HepG2 (cell line): Measurements from ENCODE around the gene WNT3. TPM values are rescaled to one million over a fixed set of nuclear protein-coding genes. Genes with fewer than 3 reads are reported as not detected.
A peak's percentile ranks its signal among the peaks of the same experiment; 100 is the strongest.

Source experiments
- ATAC-seq: fragments of 200-7000 bp; cut with Tn5 transposase; 3 replicates; pipeline ENCODE4 v1.9.1; 2020; ENCODE audit warnings: mild to moderate bottlenecking, moderate library complexity
- BruUV-seq: library from RNA; stranded (reverse); fragments of 400-500 nt; replicated peaks from 2 replicates; lab custom pipeline; 2021; lab: Mats Ljungman, UMichigan
- CTCF ChIA-PET: fragments of 300-600 bp; formaldehyde crosslinking; extraction: SDS; loops from one replicate; lab custom pipeline; 2021; ENCODE audit warnings: low total read pairs, inconsistent platforms, low intra/inter-chr PET ratio; lab: Yijun Ruan, JAX
- POLR2A ChIA-PET: fragments of 350-600 bp; sonication (Branson Sonifier 250); formaldehyde crosslinking; loops from one replicate; lab custom pipeline; 2020; ENCODE audit warnings: antibody characterized with exemption, inconsistent platforms; lab: Yijun Ruan, JAX
- DNase-seq: peaks from one replicate; pipeline ENCODE4 v3.0.0-alpha.2; 2015; ENCODE audit warnings: low spot score
- FAIRE-seq: peaks from 3 replicates; lab custom pipeline; 2011; peaks lifted over from hg19 to GRCh38; lab: Jason Lieb, UNC
- H2AFZ ChIP-seq: one replicate; pipeline ENCODE4 v1.6.1; 2011; ENCODE audit warnings: low read length, inconsistent platforms
- H3K27ac ChIP-seq: fragments of 300-600 bp; 3 replicates; pipeline ENCODE4 v1.8.0; 2011; ENCODE audit warnings: mixed run types, mild to moderate bottlenecking, mixed read lengths, low read length, inconsistent platforms; ENCODE audit not compliant: insufficient read depth; ENCODE audit errors: extremely low read length
- H3K27me3 ChIP-seq, 2 experiments: fragments of 200-600 bp in 1 of 2; 2 replicates in 1 of 2; 3 replicates in 1 of 2; pipeline versions ENCODE4 v1.6.0 to v1.8.0; 2011; ENCODE audit warnings: low read length in 2 of 2, mild to moderate bottlenecking in 2 of 2, moderate library complexity in 2 of 2, inconsistent platforms in 1 of 2; ENCODE audit not compliant: insufficient read depth in 2 of 2, control insufficient read depth in 1 of 2
- H3K36me3 ChIP-seq, 2 experiments: fragments of 200-600 bp in 1 of 2; replicated peaks in 1 of 2; 2 replicates in 1 of 2; 3 replicates in 1 of 2; pipeline versions ENCODE4 v1.5.1 to v1.8.0; 2011; ENCODE audit warnings: low read length in 2 of 2, inconsistent platforms in 1 of 2; ENCODE audit not compliant: insufficient read depth in 2 of 2, control insufficient read depth in 1 of 2
- H3K4me1 ChIP-seq: 2 replicates; pipeline ENCODE4 v1.5.1; 2012; ENCODE audit warnings: low read length, inconsistent platforms; ENCODE audit not compliant: insufficient read depth
- H3K4me2 ChIP-seq: 2 replicates; pipeline ENCODE4 v1.6.0; 2011; ENCODE audit warnings: low read depth, low read length, inconsistent platforms
- H3K4me3 ChIP-seq, 3 experiments: fragments of 200-600 bp in 1 of 3; sonication (generic), shearing (Covaris generic) in 1 of 3; replicated peaks in 1 of 3; 2 replicates each; pipeline ENCODE4 v1.5.1; 2011 to 2016; ENCODE audit warnings: low read length in 3 of 3, inconsistent platforms in 2 of 3, low read depth in 2 of 3, mild to moderate bottlenecking in 2 of 3, control low read depth in 1 of 3, mixed read lengths in 1 of 3; ENCODE audit not compliant: insufficient read depth in 1 of 3
- H3K79me2 ChIP-seq: one replicate; pipeline ENCODE4 v1.6.1; 2011; ENCODE audit warnings: low read length, inconsistent platforms; ENCODE audit not compliant: insufficient read depth
- H3K9ac ChIP-seq: 2 replicates; pipeline ENCODE4 v1.6.0; 2011; ENCODE audit warnings: mild to moderate bottlenecking, low read depth, low read length, inconsistent platforms; ENCODE audit not compliant: insufficient read depth
- H3K9me3 ChIP-seq: 2 replicates; pipeline ENCODE4 v1.5.1; 2012; ENCODE audit warnings: mild to moderate bottlenecking, low read length
- H4K20me1 ChIP-seq: 2 replicates; pipeline ENCODE4 v1.6.0; 2011; ENCODE audit warnings: inconsistent platforms, mild to moderate bottlenecking, low read length, moderate library complexity; ENCODE audit not compliant: insufficient read depth
- DPF2 ChIP-seq: sonication (generic); formaldehyde crosslinking; IDR thresholded peaks from 2 replicates; pipeline ENCODE4 v1.4.0; 2020; ENCODE audit warnings: mild to moderate bottlenecking, low read depth, missing genetic modification reagents, borderline replicate concordance
- GZF1 ChIP-seq: sonication (generic); formaldehyde crosslinking; IDR thresholded peaks from 2 replicates; pipeline ENCODE4 v1.5.1; 2020; ENCODE audit warnings: mild to moderate bottlenecking, missing genetic modification reagents
- LCORL ChIP-seq, 2 experiments: fragments of 450-650 bp in 1 of 2; sonication (generic) in 1 of 2; formaldehyde crosslinking in 1 of 2; IDR thresholded peaks; 2 replicates each; pipeline versions ENCODE4 v1.5.0 to v1.6.1; 2017 to 2020; ENCODE audit warnings: antibody characterized with exemption in 1 of 2, missing genetic modification reagents in 1 of 2
- REPIN1 ChIP-seq: sonication (generic); formaldehyde crosslinking; IDR thresholded peaks from 2 replicates; pipeline ENCODE4 v1.8.0; 2022; ENCODE audit warnings: missing genetic modification reagents, low read depth, mild to moderate bottlenecking, borderline replicate concordance
- SNAPC4 ChIP-seq: sonication (generic); formaldehyde crosslinking; IDR thresholded peaks from 2 replicates; pipeline ENCODE4 v1.4.0; 2020; ENCODE audit warnings: mild to moderate bottlenecking, missing genetic modification reagents
- ZBTB33 ChIP-seq: sonication (generic); formaldehyde crosslinking; IDR thresholded peaks from 2 replicates; pipeline ENCODE4 v1.4.0; 2020; ENCODE audit warnings: missing genetic modification reagents
- ZBTB8A ChIP-seq: sonication (generic); formaldehyde crosslinking; IDR thresholded peaks from 2 replicates; pipeline ENCODE4 v1.4.0; 2020; ENCODE audit warnings: mild to moderate bottlenecking, low read depth, missing genetic modification reagents, borderline replicate concordance
- ZFAT ChIP-seq: sonication (generic); formaldehyde crosslinking; conservative IDR thresholded peaks from 2 replicates; pipeline ENCODE4 v1.8.1; 2023; ENCODE audit warnings: missing genetic modification reagents, inconsistent platforms
- ZNF263 ChIP-seq: sonication (generic); formaldehyde crosslinking; IDR thresholded peaks from 2 replicates; pipeline ENCODE4 v1.4.0; 2020; ENCODE audit warnings: missing genetic modification reagents
- ZNF781 ChIP-seq: sonication (generic); formaldehyde crosslinking; IDR thresholded peaks from 2 replicates; pipeline ENCODE4 v1.5.1; 2020; ENCODE audit warnings: borderline replicate concordance, mild to moderate bottlenecking, missing genetic modification reagents; ENCODE audit errors: not compliant biosample characterization
- ZNF879 ChIP-seq: sonication (generic); formaldehyde crosslinking; IDR thresholded peaks from 2 replicates; pipeline ENCODE4 v1.8.1; 2023; ENCODE audit warnings: missing genetic modification reagents
- WGBS: methylation state at CpG from one replicate; pipeline ENCODE4 v1.1.6; 2017; ENCODE audit warnings: low lambda C conversion rate; 5-methylcytosine and 5-hydroxymethylcytosine counted together
- in situ Hi-C: cut with HindIII; loops from 2 replicates; pipeline ENCODE4 v1.10.0; 2017; ENCODE audit warnings: low pct_unique_long_range_greater_than_20kb; ENCODE audit not compliant: extremely low pct_ligation_motif_present
- intact Hi-C: fragments of 100-400 bp; cut with micrococcal nuclease; formaldehyde crosslinking; loops from one replicate; pipeline ENCODE4 v1.10.0; 2022; ENCODE audit not compliant: unreplicated experiment
- polyA plus RNA-seq, 8 experiments: library from polyadenylated mRNA; depleted of rRNA in 3 of 8; stranded (reverse) in 7 of 8; unstranded in 1 of 8; fragments of >200 nt; fragmentation: Illumina TruSeq in 4 of 8; extraction: Trizol in 4 of 8; gene quantifications; 2 replicates each; pipeline versions ENCODE4 v1.2.1 to v1.2.3, GENCODE V29; 2011 to 2016; ENCODE audit warnings: low read depth in 4 of 8, missing spikeins in 1 of 8, mixed read lengths in 1 of 8; ENCODE audit not compliant: insufficient read depth in 1 of 8
- total RNA-seq, 5 experiments: library from RNA; depleted of rRNA; stranded (reverse); fragments of >200 nt; fragmentation: Illumina TruSeq; extraction: Trizol; gene quantifications; 2 replicates each; pipeline ENCODE4 v1.2.3, GENCODE V29; 2016; ENCODE audit warnings: low read depth in 1 of 5

Gene WNT3
- total and polyA plus RNA-seq, 2 of the 13 experiments (the other 11 are each of a cell fraction or from before 2014, with no cell fraction given) = 8.5 to 10.3 TPM

- Histone ChIP-seq H3K79me2 (no peaks in the 10 kb centered on the region), H3K9ac (no peak overlapping the region), H4K20me1 (no peaks in the 10 kb centered on the region), H2AFZ (no peak overlapping the region), H3K4me3 (no peak overlapping the region), H3K9me3 (no peaks in the 10 kb centered on the region), H3K27me3 (no peaks in the 10 kb centered on the region), H3K27ac (no peak overlapping the region), H3K4me1 (no peaks in the 10 kb centered on the region)
- in situ Hi-C loops = no loop called here
- 96% methylated on average over 1 of the region's 1 CpG for WGBS
- ChIA-PET POLR2A (no interaction called here), CTCF (no interaction called here)
- DNase-seq (no peak), FAIRE-seq (no peak)
- TF ChIP-seq ZNF879 (CRISPR knock-in tag) (no peak), GZF1 (CRISPR knock-in tag) (no peak), ZNF263 (CRISPR knock-in tag) (no peak), ZFAT (no peak), DPF2 (CRISPR knock-in tag) (no peak), ZBTB8A (CRISPR knock-in tag) (no peak)
- TF ChIP-seq, all 625 proteins: peak for 0
- no TSS peak for BruUV-seq
- intact Hi-C loops = no loop called here
- Histone ChIP-seq H3K36me3 (no peaks in the 10 kb centered on the region), H3K4me2 (no peak overlapping the region)
- no peak for ATAC-seq
These were observed 74.1 kb downstream of the WNT3 start for GRCh38 chr17:46744441-46744840.

GRCh38 chr17:46742565-46743270 lies 75.8 kb downstream of the WNT3 start:
- in situ Hi-C loops = no loop called here
- Histone ChIP-seq H3K4me2 (no peak overlapping the region), H3K9ac (no peak overlapping the region), H2AFZ (no peak overlapping the region), H3K36me3 (no peaks in the 10 kb centered on the region), H3K27ac (no peak overlapping the region), H3K79me2 (no peaks in the 10 kb centered on the region), H3K27me3 (no peaks in the 10 kb centered on the region), H4K20me1 (no peaks in the 10 kb centered on the region), H3K4me1 (no peaks in the 10 kb centered on the region), H3K9me3 (no peaks in the 10 kb centered on the region), H3K4me3 (no peak overlapping the region)
- CTCF ChIA-PET = no interaction called here
- POLR2A ChIA-PET = no interaction called here
- ATAC-seq (no peak), FAIRE-seq (no peak), DNase-seq (no peak)
- WGBS = 89% methylated on average over 7 of the region's 7 CpGs
- no TSS peak for BruUV-seq
- intact Hi-C loops = no loop called here
- peak; percentile 67; the same call in 1 of the 2 replicates for TF ChIP-seq LCORL (IDR thresholded peaks at IDR 0.05)
- no peak for TF ChIP-seq LCORL (CRISPR knock-in tag; IDR thresholded peaks at IDR 0.05)
- no peak for TF ChIP-seq SNAPC4
- no peak for TF ChIP-seq REPIN1 (CRISPR knock-in tag)
- no peak for TF ChIP-seq ZBTB33
- no peak for TF ChIP-seq ZNF781 (CRISPR knock-in tag)
